Uterus (tissue), 4 donors: ENCODE measurements around the gene CCDC102B. TPM values are rescaled to one million over a fixed set of nuclear protein-coding genes. Genes with fewer than 3 reads are reported as not detected.

ENCODE experiments used
- DNase-seq, 2 donors: peaks; one replicate each; pipeline ENCODE4 v3.0.0-alpha.2; 2019 to 2020
- H3K27ac ChIP-seq, 2 donors: fragments of 200-600 bp; sonication (generic); 1 replicate in 1 of 2; 2 replicates in 1 of 2; pipeline ENCODE4 v1.5.1; 2016 to 2018
- H3K27me3 ChIP-seq, 2 donors: fragments of 200-600 bp; sonication (generic); one replicate each; pipeline ENCODE4 v1.5.1; 2018 to 2019; ENCODE audit warnings: control low read depth in 1 of 2
- H3K36me3 ChIP-seq, 2 donors: fragments of 200-600 bp; sonication (generic); one replicate each; pipeline ENCODE4 v1.5.1; 2019; ENCODE audit warnings: control low read depth in 1 of 2
- H3K4me1 ChIP-seq, 2 donors: fragments of 200-600 bp; sonication (generic); one replicate each; pipeline ENCODE4 v1.5.1; 2018 to 2019; ENCODE audit warnings: control low read depth in 1 of 2
- H3K4me3 ChIP-seq, 2 donors: fragments of 200-600 bp; sonication (generic); 1 replicate in 1 of 2; 2 replicates in 1 of 2; pipeline ENCODE4 v1.5.1; 2018 to 2019; ENCODE audit warnings: mild to moderate bottlenecking in 1 of 2
- H3K9me3 ChIP-seq, 2 donors: fragments of 200-600 bp; sonication (generic); one replicate each; pipeline ENCODE4 v1.5.1; 2019; ENCODE audit warnings: control low read depth in 1 of 2
- CTCF ChIP-seq, 4 experiments: fragments of 200-600 bp in 2 of 4; fragments of 450-650 bp in 2 of 4; sonication (generic) in 2 of 4; IDR thresholded peaks; one replicate each; pipeline ENCODE4 v1.5.1; 2016 to 2019; ENCODE audit warnings: antibody characterized with exemption in 4 of 4, mild to moderate bottlenecking in 2 of 4, moderate library complexity in 1 of 4
- POLR2A ChIP-seq, 2 donors: fragments of 450-650 bp; IDR thresholded peaks; one replicate each; pipeline ENCODE4 v1.6.1; 2016; ENCODE audit warnings: antibody characterized with exemption in 2 of 2, mild to moderate bottlenecking in 1 of 2, moderate library complexity in 1 of 2
- intact Hi-C: fragments of 100-400 bp; cut with DNase I; formaldehyde crosslinking; loops from one replicate; pipeline ENCODE4 v1.15.1; 2023; ENCODE audit warnings: low total_unique reads
- small RNA-seq: library from RNA; depleted of rRNA; stranded (forward); fragments of <200 nt; gene quantifications from one replicate; pipeline ENCODE3, GENCODE V24; 2016
- total RNA-seq, 4 donors: library from RNA; depleted of rRNA in 3 of 4; stranded (reverse); fragments of >200 nt in 3 of 4; gene quantifications; one replicate each; pipeline versions ENCODE4 v1.1.0 to v1.2.4, GENCODE V29; 2014 to 2023
- donor health status: DM: yes; HTN: yes; CAD: no.

The CCDC102B gene
- total RNA-seq, 4 donors from 2014 or later: 0.77 to 39.7 (median 3.2) TPM; not detected in 1

GRCh38 chr18:69102959-69103358 lies 305.1 kb downstream of the CCDC102B start:
- Histone ChIP-seq H3K36me3 (peaks cover 0 to 5% of the 10 kb centered on the region in 2 donors), H3K4me3 (no peak overlapping the region), H3K9me3 (no peaks in the 10 kb centered on the region), H3K4me1 (no peaks in the 10 kb centered on the region), H3K27ac (no peak overlapping the region), H3K27me3 (no peaks in the 10 kb centered on the region)
- intact Hi-C loops: no loop called here
- TF ChIP-seq CTCF (IDR thresholded peaks at IDR 0.05): no peak
- TF ChIP-seq POLR2A (IDR thresholded peaks at IDR 0.05): no peak
- DNase-seq: no peak

Small RNA genes lying within 50 kb of the gene (small RNA-seq; reads per million reads assigned to genes)
- not detected for gene RNU6-39P

Other genes starting within 250 kb of the CCDC102B start
- gene TMX3, start 83.0 kb upstream of the CCDC102B start, total RNA-seq: 100 to 1,000 TPM in 1 of 4 donors, 10 to 100 TPM in 3; 34.1 to 111 (median 73.4) TPM